HCT116 (cell line): ENCODE measurements around the gene FAT1. TPM values are rescaled to one million over a fixed set of nuclear protein-coding genes. Genes with fewer than 3 reads are reported as not detected.

Source experiments
- ATAC-seq: fragments of 200-7000 bp; cut with Tn5 transposase; 2 replicates; pipeline ENCODE4 v1.9.1; 2020; ENCODE audit warnings: mild to moderate bottlenecking, moderate library complexity
- BruUV-seq: library from RNA; stranded (reverse); fragments of 400-500 nt; replicated peaks from 2 replicates; lab custom pipeline; 2021; lab: Mats Ljungman, UMichigan
- CTCF ChIA-PET: fragments of 300-600 bp; sonication (Branson Sonifier 250); formaldehyde crosslinking; loops from one replicate; lab custom pipeline; 2021; ENCODE audit warnings: antibody characterized with exemption; lab: Charles Lee
- POLR2A ChIA-PET: fragments of 300-600, 350-600 bp; sonication (Branson Sonifier 250); formaldehyde crosslinking; loops from one replicate; lab custom pipeline; 2021; ENCODE audit warnings: antibody characterized with exemption; lab: Charles Lee
- RAD21 ChIA-PET, 2 experiments: fragments of 300-600 bp; sonication (Branson Sonifier 250); formaldehyde crosslinking; loops; one replicate each; lab custom pipeline; 2023; ENCODE audit warnings: low total read pairs in 2 of 2; ENCODE audit not compliant: uncharacterized antibody in 2 of 2, unreplicated experiment in 2 of 2, low non-redundant PET in 1 of 2; lab: Charles Lee
- DNase-seq: peaks from one replicate; pipeline ENCODE4 v3.0.0-alpha.2; 2010; ENCODE audit warnings: low read depth, low spot score
- H2AFZ ChIP-seq: fragments of 200-600 bp; shearing (Covaris generic), sonication (generic); 2 replicates; pipeline ENCODE4 v1.6.1; 2017; ENCODE audit warnings: low read depth, mixed run types, mixed read lengths, antibody characterized with exemption, low read length; ENCODE audit not compliant: poor library complexity, severe bottlenecking
- H3K27ac ChIP-seq: 2 replicates; pipeline ENCODE4 v1.5.1; 2012; ENCODE audit warnings: low read depth, low read length
- H3K27me3 ChIP-seq: fragments of 200-600 bp; sonication (generic); 2 replicates; pipeline ENCODE4 v1.6.1; 2016; ENCODE audit warnings: mixed run types, low read length, mixed read lengths; ENCODE audit not compliant: insufficient read depth
- H3K36me3 ChIP-seq, 2 experiments: fragments of 200-500 bp in 1 of 2; fragments of 200-600 bp in 1 of 2; sonication (Bioruptor generic) in 1 of 2; sonication (generic) in 1 of 2; 2 replicates each; pipeline versions ENCODE4 v1.5.1 to v1.6.1; 2014 to 2016; ENCODE audit warnings: low read length in 2 of 2, inconsistent platforms in 1 of 2, mixed read lengths in 1 of 2, mixed run types in 1 of 2; ENCODE audit not compliant: insufficient read depth in 2 of 2, control insufficient read depth in 1 of 2
- H3K4me1 ChIP-seq, 2 experiments: fragments of 200-600 bp in 1 of 2; sonication (generic) in 1 of 2; 2 replicates each; pipeline versions ENCODE4 v1.5.1 to v1.6.1; 2012 to 2017; ENCODE audit warnings: low read length in 2 of 2, inconsistent platforms in 1 of 2, mild to moderate bottlenecking in 1 of 2, mixed read lengths in 1 of 2, mixed run types in 1 of 2, moderate library complexity in 1 of 2; ENCODE audit not compliant: insufficient read depth in 2 of 2, control insufficient read depth in 1 of 2
- H3K4me2 ChIP-seq: fragments of 200-600 bp; sonication (generic); 2 replicates; pipeline ENCODE4 v1.6.1; 2017; ENCODE audit warnings: mixed run types, low read length, mixed read lengths
- H3K4me3 ChIP-seq, 2 experiments: fragments of 200-600 bp in 1 of 2; sonication (generic) in 1 of 2; replicated peaks in 1 of 2; 2 replicates each; pipeline ENCODE4 v1.5.1; 2011 to 2016; ENCODE audit warnings: low read length in 2 of 2, control low read depth in 1 of 2, low read depth in 1 of 2, mild to moderate bottlenecking in 1 of 2, mixed read lengths in 1 of 2, mixed run types in 1 of 2
- H3K79me2 ChIP-seq: fragments of 200-600 bp; sonication (generic); 2 replicates; pipeline ENCODE4 v1.6.1; 2017; ENCODE audit warnings: mild to moderate bottlenecking, mixed run types, low read length, moderate library complexity, mixed read lengths; ENCODE audit not compliant: insufficient read depth
- H3K9ac ChIP-seq: fragments of 200-600 bp; sonication (generic); 2 replicates; pipeline ENCODE4 v1.6.1; 2016; ENCODE audit warnings: low read length, mixed read lengths
- H3K9me2 ChIP-seq: fragments of 200-600 bp; sonication (generic), shearing (Covaris generic); 2 replicates; pipeline ENCODE4 v1.6.1; 2017; ENCODE audit warnings: mixed run types, mild to moderate bottlenecking, moderate library complexity; ENCODE audit not compliant: insufficient read depth
- H3K9me3 ChIP-seq, 2 experiments: fragments of 200-500 bp in 1 of 2; fragments of 200-600 bp in 1 of 2; sonication (Bioruptor generic) in 1 of 2; sonication (generic) in 1 of 2; 2 replicates each; pipeline ENCODE4 v1.6.1; 2014 to 2017; ENCODE audit warnings: low read length in 2 of 2, mixed read lengths in 2 of 2, inconsistent platforms in 1 of 2, low read depth in 1 of 2, mild to moderate bottlenecking in 1 of 2, mixed run types in 1 of 2, moderate library complexity in 1 of 2; ENCODE audit not compliant: control insufficient read depth in 1 of 2, insufficient read depth in 1 of 2
- H4K20me1 ChIP-seq: fragments of 200-600 bp; sonication (generic), shearing (Covaris generic); 2 replicates; pipeline ENCODE4 v1.6.1; 2017; ENCODE audit warnings: mixed run types, mild to moderate bottlenecking, moderate library complexity; ENCODE audit not compliant: insufficient read depth
- CBX3 ChIP-seq: IDR thresholded peaks from 2 replicates; pipeline ENCODE4 v1.6.1; 2012; ENCODE audit warnings: low read depth
- CEBPB ChIP-seq: IDR thresholded peaks from 2 replicates; pipeline ENCODE4 v1.6.1; 2012; ENCODE audit warnings: low read depth
- EGR1 ChIP-seq: IDR thresholded peaks from 2 replicates; pipeline ENCODE4 v1.6.1; 2012; ENCODE audit warnings: low read depth
- EZH2 ChIP-seq: fragments of 200-600 bp; sonication (generic); IDR thresholded peaks from 2 replicates; pipeline ENCODE4 v1.6.1; 2017; ENCODE audit warnings: antibody characterized with exemption, mixed run types
- EZH2phosphoT487 ChIP-seq: fragments of 200-600 bp; IDR thresholded peaks from 2 replicates; pipeline ENCODE4 v1.6.1; 2018; ENCODE audit warnings: antibody characterized with exemption, borderline replicate concordance
- JUND ChIP-seq: IDR thresholded peaks from 2 replicates; pipeline ENCODE4 v1.6.1; 2012
- POLR2A ChIP-seq: IDR thresholded peaks from 2 replicates; pipeline ENCODE4 v1.7.0; 2011; ENCODE audit warnings: borderline replicate concordance; ENCODE audit not compliant: insufficient read depth, insufficient read length; ENCODE audit errors: extremely low read depth
- RAD21 ChIP-seq: IDR thresholded peaks from 2 replicates; pipeline ENCODE4 v1.6.1; 2012; ENCODE audit warnings: low read depth, mild to moderate bottlenecking
- REST ChIP-seq: IDR thresholded peaks from 2 replicates; pipeline ENCODE4 v1.6.1; 2012; ENCODE audit warnings: low read depth
- SIN3A ChIP-seq: IDR thresholded peaks from 2 replicates; pipeline ENCODE4 v1.6.1; 2012; ENCODE audit warnings: low read depth
- SP1 ChIP-seq: IDR thresholded peaks from 2 replicates; pipeline ENCODE4 v1.6.1; 2012; ENCODE audit warnings: low read depth
- SRF ChIP-seq: IDR thresholded peaks from 2 replicates; pipeline ENCODE4 v1.6.1; 2012; ENCODE audit warnings: low read depth
- TCF7L2 ChIP-seq: IDR thresholded peaks from 2 replicates; pipeline ENCODE4 v1.7.0; 2011; ENCODE audit warnings: borderline replicate concordance, inconsistent platforms; ENCODE audit not compliant: insufficient read depth, insufficient read length; ENCODE audit errors: extremely low read depth
- ZBTB33 ChIP-seq: IDR thresholded peaks from 2 replicates; pipeline ENCODE4 v1.6.1; 2011; ENCODE audit warnings: mild to moderate bottlenecking, low read length, moderate library complexity; ENCODE audit not compliant: insufficient replicate concordance; ENCODE audit errors: extremely low read depth
- ZFX ChIP-seq: fragments of 450-650 bp; IDR thresholded peaks from 2 replicates; pipeline ENCODE4 v1.6.1; 2017
- intact Hi-C: fragments of 100-400 bp; cut with micrococcal nuclease; formaldehyde crosslinking; loops from 2 replicates; pipeline ENCODE4 v1.10.0; 2022
- total RNA-seq: library from RNA; stranded (reverse); gene quantifications from one replicate; pipeline ENCODE4 v1.2.1, GENCODE V29; 2021; ENCODE audit not compliant: unreplicated experiment

The FAT1 gene
- total RNA-seq, 1 experiment from 2014 or later: 676 TPM

GRCh38 chr4:186730621-186731020 lies 7.0 kb upstream of the FAT1 start:
- H3K79me2 ChIP-seq: peaks cover 24% of the 10 kb centered on the region
- no peaks in the 10 kb centered on the region for H3K27me3 ChIP-seq
- H4K20me1 ChIP-seq: no peaks in the 10 kb centered on the region
- intact Hi-C loops: no loop called here
- ChIA-PET RAD21 (interaction anchor here in 1 of 2 experiments (0.6 kb wide), 1 partner anchor 51 kb away, joined by 3 read pairs; no protein-coding TSS in a partner anchor), CTCF (no interaction called here), POLR2A (interaction anchor here (1.4 kb wide), 1 partner anchor 202 kb away, joined by 5 read pairs; no protein-coding TSS in a partner anchor)
- H3K36me3 ChIP-seq: no peaks in the 10 kb centered on the region; a peak in 1 of 4 replicates
- no peak for ATAC-seq
- no peaks in the 10 kb centered on the region for H3K9me3 ChIP-seq
- no TSS peak for BruUV-seq
- TF ChIP-seq SRF: no peak
- TF ChIP-seq SIN3A: no peak
- no peak for TF ChIP-seq TCF7L2
- no peak for TF ChIP-seq POLR2A
- no peak for TF ChIP-seq CBX3
- no peak for TF ChIP-seq EZH2
- TF ChIP-seq JUND: no peak
- no peak for TF ChIP-seq EZH2phosphoT487
- no peak for TF ChIP-seq ZFX
- no peak overlapping the region for H3K9ac ChIP-seq
- H2AFZ ChIP-seq: no peak overlapping the region
- no peak overlapping the region for H3K4me3 ChIP-seq
- H3K27ac ChIP-seq: no peak overlapping the region
- DNase-seq: no peak
- no peak overlapping the region for H3K4me2 ChIP-seq
- H3K9me2 ChIP-seq: no peaks in the 10 kb centered on the region
- peaks cover 44 to 77% of the 10 kb centered on the region in 2 experiments for H3K4me1 ChIP-seq

- intact Hi-C loops: loop anchor here (5.0 to 10.0 kb wide), 5 partner anchors 77 to 1265 kb away; partner anchors contain the start of gene ZFP42
- H3K9me2 ChIP-seq: no peaks in the 10 kb centered on the region
- H3K4me3 ChIP-seq: no peak overlapping the region
- ATAC-seq: no peak
- peak overlapping the region; percentile 92 for H3K4me2 ChIP-seq
- BruUV-seq: no TSS peak
- no peak for TF ChIP-seq RAD21
- no peak for TF ChIP-seq CEBPB
- no peak for TF ChIP-seq REST
- TF ChIP-seq EZH2phosphoT487: no peak
- no peak for TF ChIP-seq ZBTB33
- TF ChIP-seq SRF: no peak
- TF ChIP-seq EGR1: no peak
- no peak for TF ChIP-seq SP1
- peaks cover 36 to 69% of the 10 kb centered on the region in 2 experiments for H3K4me1 ChIP-seq
- H3K9me3 ChIP-seq: no peaks in the 10 kb centered on the region
- ChIA-PET POLR2A (interaction anchor here (1.4 kb wide), 1 partner anchor 203 kb away, joined by 5 read pairs; no protein-coding TSS in a partner anchor), RAD21 (interaction anchor here (0.7 to 1.7 kb wide), 2 partner anchors 203 to 209 kb away, joined by 3 to 4 read pairs; no protein-coding TSS in a partner anchor), CTCF (no interaction called here)
- H3K27ac ChIP-seq: peak overlapping the region; percentile 96; the same call in 1 of the 2 replicates
- H2AFZ ChIP-seq: no peak overlapping the region
- H3K9ac ChIP-seq: no peak overlapping the region
- peaks cover 31% of the 10 kb centered on the region for H3K79me2 ChIP-seq
- no peak for DNase-seq
- no peaks in the 10 kb centered on the region for H4K20me1 ChIP-seq
- peaks cover 4 to 5% of the 10 kb centered on the region in 2 experiments; a peak in 3 of 4 replicates for H3K36me3 ChIP-seq
- H3K27me3 ChIP-seq: no peaks in the 10 kb centered on the region
These were observed 6.2 kb upstream of the FAT1 start for GRCh38 chr4:186729856-186730255.
